ENCODE measurements around the gene TNRC6B.
"Not testable (repeated sequence)": the region's sequence is repeated elsewhere in the genome, so short reads cannot be mapped to it uniquely, and the experiment has no call there.

Gene TNRC6B

DNA sequence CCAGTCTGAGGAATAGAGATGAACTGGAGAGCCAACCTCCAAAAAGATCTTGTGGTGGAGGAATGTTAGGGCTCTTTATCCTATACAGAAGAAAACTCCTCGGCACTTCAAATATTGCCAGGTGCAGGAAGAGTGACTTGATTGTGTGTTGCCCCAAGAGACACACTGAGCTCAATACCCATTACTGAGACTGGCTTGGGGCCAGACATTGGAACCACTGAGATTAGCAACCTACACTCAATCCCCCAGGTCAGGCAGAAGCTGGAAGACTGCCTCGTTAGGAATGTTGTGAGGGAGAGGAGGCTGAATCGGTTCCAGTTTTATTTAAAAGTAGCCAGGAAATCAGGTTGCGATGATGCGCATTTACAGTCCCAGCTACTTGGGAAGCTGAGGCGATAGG lies 190.3 kb downstream of the TNRC6B start:
- DNase-seq, result no peak

GRCh38 chr22:40368836-40369235 lies 191.1 kb downstream of the TNRC6B start:
- no peak for DNase-seq

DNA sequence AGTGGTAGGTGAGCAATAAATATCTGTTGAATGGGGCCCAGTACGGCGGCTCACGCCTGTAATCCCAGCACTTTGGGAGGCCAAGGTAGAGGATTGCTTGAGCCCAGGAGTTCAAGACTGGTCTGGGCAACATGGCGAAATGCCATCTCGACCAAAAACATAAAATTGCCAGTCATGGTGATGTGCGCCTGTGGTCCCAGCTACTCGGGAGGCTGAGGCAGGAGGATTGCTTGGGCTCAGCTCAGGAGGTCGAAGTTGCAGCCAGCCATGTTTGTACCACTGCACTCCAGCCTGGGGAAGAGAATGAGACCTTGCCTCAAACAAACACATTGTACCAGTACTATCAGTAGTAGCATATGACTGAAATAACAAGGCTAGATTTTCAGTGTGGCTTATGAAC lies 196.8 kb downstream of the TNRC6B start:
- no peak for DNase-seq

DNA sequence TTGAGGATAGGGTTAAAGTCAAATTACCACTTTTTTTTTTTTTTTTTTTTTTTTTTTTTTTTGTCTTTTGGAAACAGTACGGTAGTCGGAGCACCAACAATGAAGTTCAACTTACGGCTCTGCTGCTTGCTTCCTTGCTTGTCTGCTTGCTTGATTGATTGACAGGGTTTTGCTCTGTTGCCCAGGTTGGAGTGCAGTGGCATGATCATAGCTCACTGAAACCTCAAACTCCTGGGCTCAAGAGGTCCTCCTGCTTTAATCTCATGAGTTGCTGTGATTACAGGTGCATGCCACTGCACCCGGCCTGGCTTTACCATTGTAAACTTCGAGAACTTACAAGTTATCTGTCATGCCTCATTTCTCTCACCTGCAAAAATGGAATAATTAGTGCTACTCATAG lies 198.4 kb downstream of the TNRC6B start:
- DNase-seq, result no peak

DNA sequence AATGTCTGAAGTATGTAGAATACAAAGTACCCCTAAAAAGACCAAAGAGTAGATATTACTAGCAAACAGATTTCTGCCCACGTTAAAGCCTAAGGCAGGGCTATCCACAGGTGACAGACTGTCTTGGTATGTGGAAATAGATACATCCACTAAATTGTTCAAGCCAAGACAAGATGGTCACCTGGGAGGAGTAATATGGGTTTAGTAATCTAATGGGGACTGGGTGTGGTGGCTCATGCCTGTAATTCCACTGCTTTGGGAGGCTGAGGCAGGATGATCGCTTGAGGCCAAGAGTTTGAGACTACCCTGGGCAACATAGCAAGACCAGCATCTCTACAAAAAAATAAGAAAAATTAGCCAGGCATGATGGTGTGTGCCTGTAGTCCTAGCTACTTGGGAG lies 200.2 kb downstream of the TNRC6B start:
- DNase-seq, result no peak

DNA sequence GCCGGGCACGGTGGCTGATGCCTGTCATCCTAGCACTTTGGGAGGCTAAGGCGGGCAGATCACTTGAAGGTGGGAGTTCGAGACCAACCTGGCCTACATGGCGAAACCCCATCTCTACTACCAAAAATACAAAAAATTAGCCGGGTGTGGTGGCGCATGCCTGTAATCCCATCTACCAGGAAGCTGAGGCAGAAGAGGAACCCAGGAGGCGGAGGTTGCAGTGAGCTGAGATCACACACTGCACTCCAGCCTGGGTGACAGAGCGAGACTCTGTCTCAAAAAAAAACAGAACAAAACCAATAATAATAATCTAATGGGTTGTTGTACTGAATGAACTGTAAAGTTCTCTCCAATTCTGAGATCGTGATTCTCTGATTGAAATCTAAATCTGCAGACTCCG lies 200.7 kb downstream of the TNRC6B start:
- DNase-seq, result not testable (repeated sequence)

GRCh38 chr22:40381461-40381860 lies 203.7 kb downstream of the TNRC6B start:
- DNase-seq, result no peak

DNA sequence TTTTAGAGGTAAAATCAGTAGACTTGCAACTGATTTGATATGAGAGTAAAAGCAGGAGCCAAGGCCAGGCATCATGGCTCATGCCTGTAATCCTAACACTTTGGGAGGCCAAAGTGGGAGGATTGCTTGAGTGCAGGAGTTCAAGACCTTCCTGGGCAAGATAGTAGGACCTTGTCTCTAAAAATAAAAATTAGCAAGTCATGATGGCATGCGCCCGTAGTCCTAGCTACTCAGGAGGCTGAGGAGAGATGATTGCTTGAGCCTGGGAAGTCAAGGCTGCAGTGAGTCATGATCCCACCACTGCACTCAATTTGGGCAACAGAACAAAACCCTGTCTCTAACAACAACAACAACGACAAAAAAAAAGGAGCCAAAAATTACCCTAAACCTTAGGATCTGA lies 206.2 kb downstream of the TNRC6B start:
- no peak for DNase-seq

DNA sequence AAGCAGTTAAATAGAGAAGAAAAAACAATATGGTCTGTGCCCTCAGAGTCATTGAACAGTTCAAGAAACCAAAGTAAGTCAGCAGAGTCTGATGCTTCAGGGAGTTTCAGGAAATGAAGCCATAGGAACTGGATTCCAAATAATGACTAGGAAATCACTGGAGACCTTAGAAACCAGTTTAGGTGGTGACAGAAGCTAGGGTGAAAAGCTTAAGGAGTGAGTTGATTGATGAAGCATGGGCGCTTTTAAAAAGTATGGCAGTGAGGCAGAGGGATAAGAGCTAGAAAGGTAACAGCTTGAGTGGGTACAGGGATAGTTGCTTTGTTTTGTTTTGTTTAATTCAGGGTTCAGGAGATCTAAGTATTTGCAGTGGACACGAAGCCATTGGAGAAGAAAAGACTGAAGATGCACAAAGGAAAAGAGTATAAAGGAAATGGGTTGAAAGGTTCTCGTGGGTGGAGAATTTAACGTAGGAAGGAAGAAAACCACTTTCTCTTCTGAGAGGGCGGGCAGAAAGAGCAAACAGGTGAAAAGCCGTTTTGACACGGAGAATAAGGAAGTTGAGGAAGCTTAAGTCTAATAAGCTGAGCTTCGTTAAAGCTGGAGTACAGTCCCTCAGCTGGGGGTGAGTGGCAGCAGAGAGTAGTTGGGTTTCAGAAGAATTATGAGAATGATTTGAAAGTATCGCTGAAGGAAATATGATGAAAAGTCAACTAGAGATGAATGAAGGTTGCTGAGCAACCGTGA lies 207.5 kb downstream of the TNRC6B start:
- no peak for DNase-seq
